ENCODE results near the gene GRM4. TPM values are rescaled to one million over a fixed set of nuclear protein-coding genes. Genes with fewer than 3 reads are reported as not detected.
A peak's percentile ranks its signal among the peaks of the same experiment; 100 is the strongest.

GRM4 gene
- total RNA-seq, 2 experiments from 2014 or later: 0.05 TPM; not detected in 1

GRCh38 chr6:34131326-34132290 is 14.3 kb downstream of the GRM4 start:
- H3K27me3 Mint-ChIP-seq: peaks cover 48% of the 10 kb centered on the region
- no peaks in the 10 kb centered on the region for H3K36me3 Mint-ChIP-seq
- intact Hi-C loops (cut with micrococcal nuclease): no loop called here

GRCh38 chr6:34130862-34131261 is 15.0 kb downstream of the GRM4 start:
- Mint-ChIP-seq H3K4me1 (ENCODE audit: low read depth) (no peaks in the 10 kb centered on the region), H3K9me3 (no peaks in the 10 kb centered on the region), H3K4me3 (no peak overlapping the region), H3K27ac (no peak overlapping the region), H3K27me3 (peaks cover 46% of the 10 kb centered on the region), H3K36me3 (no peaks in the 10 kb centered on the region)
- ChIA-PET CTCF (no interaction called here), POLR2A (no interaction called here)
- DNase-seq: no peak
- intact Hi-C loops (cut with micrococcal nuclease): no loop called here

More at GRCh38 chr6:34131326-34132290, 14.3 kb downstream of the GRM4 start:
- ChIA-PET CTCF (no interaction called here), POLR2A (no interaction called here)
- no peaks in the 10 kb centered on the region for H3K9me3 Mint-ChIP-seq
- no peak overlapping the region for H3K27ac Mint-ChIP-seq
- DNase-seq: no peak
- H3K4me1 Mint-ChIP-seq (ENCODE audit: low read depth): no peaks in the 10 kb centered on the region
- H3K4me3 Mint-ChIP-seq: no peak overlapping the region

GRCh38 chr6:34129753-34130152 is 16.1 kb downstream of the GRM4 start:
- H3K36me3 Mint-ChIP-seq: no peaks in the 10 kb centered on the region
- no peak overlapping the region for H3K4me3 Mint-ChIP-seq
- CTCF ChIA-PET: no interaction called here
- intact Hi-C loops (cut with micrococcal nuclease): no loop called here
- peaks cover 40% of the 10 kb centered on the region for H3K27me3 Mint-ChIP-seq
- no peak for DNase-seq
- H3K4me1 Mint-ChIP-seq (ENCODE audit: low read depth): no peaks in the 10 kb centered on the region
- POLR2A ChIA-PET: no interaction called here
- no peaks in the 10 kb centered on the region for H3K9me3 Mint-ChIP-seq
- no peak overlapping the region for H3K27ac Mint-ChIP-seq

- no peaks in the 10 kb centered on the region for H3K36me3 Mint-ChIP-seq
- no peak overlapping the region for H3K27ac Mint-ChIP-seq
- ChIA-PET CTCF (no interaction called here), POLR2A (no interaction called here)
- DNase-seq: no peak
- no peaks in the 10 kb centered on the region for H3K4me1 Mint-ChIP-seq (ENCODE audit: low read depth)
- H3K27me3 Mint-ChIP-seq: peaks cover 39% of the 10 kb centered on the region
- intact Hi-C loops (cut with micrococcal nuclease): no loop called here
- no peak overlapping the region for H3K4me3 Mint-ChIP-seq
- H3K9me3 Mint-ChIP-seq: no peaks in the 10 kb centered on the region
Observed at GRCh38 chr6:34128045-34128444, 17.8 kb downstream of the GRM4 start.

GRCh38 chr6:34126419-34126818 is 19.5 kb downstream of the GRM4 start:
- no peaks in the 10 kb centered on the region for H3K4me1 Mint-ChIP-seq (ENCODE audit: low read depth)
- no peaks in the 10 kb centered on the region for H3K36me3 Mint-ChIP-seq
- H3K27me3 Mint-ChIP-seq: peaks cover 25% of the 10 kb centered on the region
- no peak for DNase-seq
- POLR2A ChIA-PET: no interaction called here
- no peak overlapping the region for H3K4me3 Mint-ChIP-seq
- no peak overlapping the region for H3K27ac Mint-ChIP-seq
- CTCF ChIA-PET: no interaction called here
- no peaks in the 10 kb centered on the region for H3K9me3 Mint-ChIP-seq
- intact Hi-C loops (cut with micrococcal nuclease): no loop called here

GRCh38 chr6:34125939-34126338 is 19.9 kb downstream of the GRM4 start:
- CTCF ChIA-PET: no interaction called here
- H3K36me3 Mint-ChIP-seq: no peaks in the 10 kb centered on the region

GRCh38 chr6:34120953-34121675 is 24.8 kb downstream of the GRM4 start:
- H3K9me3 Mint-ChIP-seq: no peaks in the 10 kb centered on the region
- H3K27ac Mint-ChIP-seq: no peak overlapping the region
- peaks cover 11% of the 10 kb centered on the region for H3K27me3 Mint-ChIP-seq
- no peaks in the 10 kb centered on the region for H3K36me3 Mint-ChIP-seq
- intact Hi-C loops (cut with micrococcal nuclease): no loop called here
- no peak for DNase-seq
- no peaks in the 10 kb centered on the region for H3K4me1 Mint-ChIP-seq (ENCODE audit: low read depth)
- CTCF ChIA-PET: no interaction called here
- POLR2A ChIA-PET: no interaction called here
- H3K4me3 Mint-ChIP-seq: no peak overlapping the region

More at GRCh38 chr6:34125939-34126338, 19.9 kb downstream of the GRM4 start:
- intact Hi-C loops (cut with micrococcal nuclease): no loop called here
- peaks cover 21% of the 10 kb centered on the region for H3K27me3 Mint-ChIP-seq
- POLR2A ChIA-PET: no interaction called here
- no peaks in the 10 kb centered on the region for H3K4me1 Mint-ChIP-seq (ENCODE audit: low read depth)
- no peak overlapping the region for H3K4me3 Mint-ChIP-seq
- H3K9me3 Mint-ChIP-seq: no peaks in the 10 kb centered on the region
- DNase-seq: no peak
- H3K27ac Mint-ChIP-seq: no peak overlapping the region

- H3K27me3 Mint-ChIP-seq: peaks cover 25% of the 10 kb centered on the region
- CTCF ChIA-PET: no interaction called here
- POLR2A ChIA-PET: no interaction called here
- intact Hi-C loops (cut with micrococcal nuclease): no loop called here
- H3K4me3 Mint-ChIP-seq: no peak overlapping the region
- H3K4me1 Mint-ChIP-seq (ENCODE audit: low read depth): no peaks in the 10 kb centered on the region
- H3K36me3 Mint-ChIP-seq: no peaks in the 10 kb centered on the region
- DNase-seq: no peak
- H3K27ac Mint-ChIP-seq: no peak overlapping the region
- H3K9me3 Mint-ChIP-seq: no peaks in the 10 kb centered on the region
Observed at GRCh38 chr6:34115915-34116314, 30.0 kb downstream of the GRM4 start.

- ChIA-PET CTCF (no interaction called here), POLR2A (no interaction called here)
- no peaks in the 10 kb centered on the region for H3K4me1 Mint-ChIP-seq (ENCODE audit: low read depth)
- peaks cover 26% of the 10 kb centered on the region for H3K27me3 Mint-ChIP-seq
- no peak overlapping the region for H3K27ac Mint-ChIP-seq
- H3K9me3 Mint-ChIP-seq: no peaks in the 10 kb centered on the region
- H3K36me3 Mint-ChIP-seq: no peaks in the 10 kb centered on the region
- peak; percentile 10 for DNase-seq
- H3K4me3 Mint-ChIP-seq: no peak overlapping the region
- intact Hi-C loops (cut with micrococcal nuclease): no loop called here
Observed at GRCh38 chr6:34115403-34115795, 30.5 kb downstream of the GRM4 start.

- H3K27me3 Mint-ChIP-seq: peaks cover 26% of the 10 kb centered on the region
- POLR2A ChIA-PET: no interaction called here
- no peaks in the 10 kb centered on the region for H3K36me3 Mint-ChIP-seq
- H3K4me3 Mint-ChIP-seq: no peak overlapping the region
- H3K4me1 Mint-ChIP-seq (ENCODE audit: low read depth): no peaks in the 10 kb centered on the region
- no peak overlapping the region for H3K27ac Mint-ChIP-seq
- no peaks in the 10 kb centered on the region for H3K9me3 Mint-ChIP-seq
- intact Hi-C loops (cut with micrococcal nuclease): no loop called here
- no peak for DNase-seq
- CTCF ChIA-PET: no interaction called here
Observed at GRCh38 chr6:34114695-34115402, 31.0 kb downstream of the GRM4 start.

GRCh38 chr6:34113532-34113931 is 32.4 kb downstream of the GRM4 start:
- ChIA-PET POLR2A (no interaction called here), CTCF (no interaction called here)
- Mint-ChIP-seq H3K36me3 (no peaks in the 10 kb centered on the region), H3K27ac (no peak overlapping the region), H3K27me3 (peaks cover 28% of the 10 kb centered on the region), H3K4me1 (ENCODE audit: low read depth) (no peaks in the 10 kb centered on the region), H3K4me3 (no peak overlapping the region), H3K9me3 (no peaks in the 10 kb centered on the region)
- intact Hi-C loops (cut with micrococcal nuclease): no loop called here
- DNase-seq: no peak

- Mint-ChIP-seq H3K4me3 (no peak overlapping the region), H3K27ac (no peak overlapping the region), H3K36me3 (no peaks in the 10 kb centered on the region), H3K4me1 (ENCODE audit: low read depth) (no peaks in the 10 kb centered on the region), H3K27me3 (peaks cover 28% of the 10 kb centered on the region), H3K9me3 (no peaks in the 10 kb centered on the region)
- intact Hi-C loops (cut with micrococcal nuclease): no loop called here
- CTCF ChIA-PET: interaction anchor here (0.9 kb wide), 1 partner anchor 43 kb away, joined by 3 read pairs; no protein-coding TSS in a partner anchor
- no peak for DNase-seq
- POLR2A ChIA-PET: no interaction called here
Observed at GRCh38 chr6:34112126-34112525, 33.8 kb downstream of the GRM4 start.
